Measurements from ENCODE around the gene NIPAL3. TPM values are rescaled to one million over a fixed set of nuclear protein-coding genes. Genes with fewer than 3 reads are reported as not detected.
A peak's percentile ranks its signal among the peaks of the same experiment; 100 is the strongest.

The NIPAL3 gene
- total RNA-seq, 4 donors from 2014 or later, result 18.3 to 31.1 (median 26.6) TPM

- TF ChIP-seq CTCF (IDR thresholded peaks at IDR 0.05), result no peak
- TF ChIP-seq POLR2A (IDR thresholded peaks at IDR 0.05; ENCODE audit: low read depth), result no peak
- no peak for TF ChIP-seq POLR2AphosphoS5 (IDR thresholded peaks at IDR 0.05)
- no peak for TF ChIP-seq EP300 (IDR thresholded peaks at IDR 0.05)
- intact Hi-C loops (cut with DNase I), result no loop called here
- Histone ChIP-seq H3K9me3 (no peaks in the 10 kb centered on the region), H3K36me3 (peaks cover 1 to 56% (median 17%) of the 10 kb centered on the region in 4 donors), H3K4me3 (no peak overlapping the region), H3K27ac (replicated peaks in 1 of 4) (no peak overlapping the region), H3K4me1 (no peaks in the 10 kb centered on the region), H3K27me3 (no peaks in the 10 kb centered on the region)
- DNase-seq (ENCODE audit: extremely low spot score), result no peak
- WGBS, result 90% methylated on average over 8 of the region's 8 CpGs
Observed at GRCh38 chr1:24373710-24374109, 41.9 kb upstream of the NIPAL3 start.

- no peak for DNase-seq (ENCODE audit: extremely low spot score)
- Histone ChIP-seq H3K36me3 (peaks cover 4 to 70% (median 21%) of the 10 kb centered on the region in 4 donors), H3K27me3 (no peaks in the 10 kb centered on the region), H3K4me3 (no peak overlapping the region), H3K27ac (replicated peaks in 1 of 4) (no peak overlapping the region), H3K9me3 (no peaks in the 10 kb centered on the region), H3K4me1 (no peaks in the 10 kb centered on the region)
- TF ChIP-seq CTCF (IDR thresholded peaks at IDR 0.05) (no peak), POLR2AphosphoS5 (IDR thresholded peaks at IDR 0.05) (no peak), EP300 (IDR thresholded peaks at IDR 0.05) (no peak), POLR2A (IDR thresholded peaks at IDR 0.05; ENCODE audit: low read depth) (no peak)
- 87% methylated on average over 13 of the region's 13 CpGs for WGBS
- intact Hi-C loops (cut with DNase I), result no loop called here
Observed at GRCh38 chr1:24374891-24375786, 40.5 kb upstream of the NIPAL3 start.

- 89% methylated on average over 8 of the region's 8 CpGs for WGBS
- peak; percentile 70 for DNase-seq (ENCODE audit: extremely low spot score)
- Histone ChIP-seq H3K4me3 (no peak overlapping the region), H3K27me3 (no peaks in the 10 kb centered on the region), H3K9me3 (no peaks in the 10 kb centered on the region), H3K4me1 (peaks cover 0 to 4% (median 2%) of the 10 kb centered on the region in 4 donors), H3K36me3 (peaks cover 12 to 78% (median 18%) of the 10 kb centered on the region in 4 donors), H3K27ac (replicated peaks in 1 of 4) (no peak overlapping the region)
- intact Hi-C loops (cut with DNase I), result no loop called here
- TF ChIP-seq POLR2A (IDR thresholded peaks at IDR 0.05; ENCODE audit: low read depth) (no peak), EP300 (IDR thresholded peaks at IDR 0.05) (no peak), POLR2AphosphoS5 (IDR thresholded peaks at IDR 0.05) (no peak)
Observed at GRCh38 chr1:24379733-24380315, 35.8 kb upstream of the NIPAL3 start.

GRCh38 chr1:24380508-24380907 is 35.1 kb upstream of the NIPAL3 start:
- TF ChIP-seq POLR2A (IDR thresholded peaks at IDR 0.05; ENCODE audit: low read depth) (no peak), POLR2AphosphoS5 (IDR thresholded peaks at IDR 0.05) (no peak), EP300 (IDR thresholded peaks at IDR 0.05) (no peak), CTCF (IDR thresholded peaks at IDR 0.05) (no peak)
- no peak overlapping the region for H3K4me3 ChIP-seq
- H3K36me3 ChIP-seq, result peaks cover 10 to 75% (median 16%) of the 10 kb centered on the region in 4 donors
- peak; percentile 42 for DNase-seq (ENCODE audit: extremely low spot score)
- 91% methylated on average over 5 of the region's 5 CpGs for WGBS
- H3K27me3 ChIP-seq, result no peaks in the 10 kb centered on the region
- H3K27ac ChIP-seq (replicated peaks in 1 of 4), result no peak overlapping the region
- peaks cover 0 to 4% (median 2%) of the 10 kb centered on the region in 4 donors for H3K4me1 ChIP-seq
- H3K9me3 ChIP-seq, result no peaks in the 10 kb centered on the region
- intact Hi-C loops (cut with DNase I), result no loop called here

- no peak for DNase-seq (ENCODE audit: extremely low spot score)
Observed at GRCh38 chr1:24381256-24381655, 34.3 kb upstream of the NIPAL3 start.

More at GRCh38 chr1:24381256-24381655, 34.3 kb upstream of the NIPAL3 start:
- Histone ChIP-seq H3K27ac (replicated peaks in 1 of 4) (no peak overlapping the region), H3K4me3 (no peak overlapping the region), H3K36me3 (peaks cover 8 to 73% (median 13%) of the 10 kb centered on the region in 4 donors), H3K9me3 (no peaks in the 10 kb centered on the region), H3K27me3 (no peaks in the 10 kb centered on the region), H3K4me1 (peaks cover 0 to 4% (median 2%) of the 10 kb centered on the region in 4 donors)
- 98% methylated on average over 2 of the region's 2 CpGs for WGBS
- intact Hi-C loops (cut with DNase I), result no loop called here
- TF ChIP-seq POLR2AphosphoS5 (IDR thresholded peaks at IDR 0.05) (no peak), POLR2A (IDR thresholded peaks at IDR 0.05; ENCODE audit: low read depth) (no peak), EP300 (IDR thresholded peaks at IDR 0.05) (no peak), CTCF (IDR thresholded peaks at IDR 0.05) (no peak)

All from esophagus muscularis mucosa (tissue), 4 donors.